OCI-LY3 (cell line): ENCODE data around the gene HTT.

Source experiments
- CTCF ChIP-seq: fragments of 200-600, 300-600 bp; sonication (generic); IDR thresholded peaks from 2 replicates; pipeline ENCODE4 v1.5.1; 2014; ENCODE audit warnings: antibody characterized with exemption, low read length, low read depth
- EZH2phosphoT487 ChIP-seq: fragments of 200-600 bp; shearing (Covaris generic); IDR thresholded peaks from 2 replicates; pipeline ENCODE4 v1.6.1; 2018; ENCODE audit warnings: antibody characterized with exemption, mixed run types, low read depth

- TF ChIP-seq CTCF (no peak), EZH2phosphoT487 (no peak)
Observed at GRCh38 chr4:3123181-3123671, 48.7 kb downstream of the HTT start.
